SKM-1 treated with dmso at 0.1 percent for 144 hours (cell line): ENCODE data around the gene IL23R.
"Not testable (repeated sequence)": the region's sequence is repeated elsewhere in the genome, so short reads cannot be mapped to it uniquely, and the experiment has no call there.

Source experiments
- DNase-seq: peaks from one replicate; lab custom pipeline; 2025; ENCODE audit not compliant: unreplicated experiment; lab: John Stamatoyannopoulos, UW

The IL23R gene

DNA sequence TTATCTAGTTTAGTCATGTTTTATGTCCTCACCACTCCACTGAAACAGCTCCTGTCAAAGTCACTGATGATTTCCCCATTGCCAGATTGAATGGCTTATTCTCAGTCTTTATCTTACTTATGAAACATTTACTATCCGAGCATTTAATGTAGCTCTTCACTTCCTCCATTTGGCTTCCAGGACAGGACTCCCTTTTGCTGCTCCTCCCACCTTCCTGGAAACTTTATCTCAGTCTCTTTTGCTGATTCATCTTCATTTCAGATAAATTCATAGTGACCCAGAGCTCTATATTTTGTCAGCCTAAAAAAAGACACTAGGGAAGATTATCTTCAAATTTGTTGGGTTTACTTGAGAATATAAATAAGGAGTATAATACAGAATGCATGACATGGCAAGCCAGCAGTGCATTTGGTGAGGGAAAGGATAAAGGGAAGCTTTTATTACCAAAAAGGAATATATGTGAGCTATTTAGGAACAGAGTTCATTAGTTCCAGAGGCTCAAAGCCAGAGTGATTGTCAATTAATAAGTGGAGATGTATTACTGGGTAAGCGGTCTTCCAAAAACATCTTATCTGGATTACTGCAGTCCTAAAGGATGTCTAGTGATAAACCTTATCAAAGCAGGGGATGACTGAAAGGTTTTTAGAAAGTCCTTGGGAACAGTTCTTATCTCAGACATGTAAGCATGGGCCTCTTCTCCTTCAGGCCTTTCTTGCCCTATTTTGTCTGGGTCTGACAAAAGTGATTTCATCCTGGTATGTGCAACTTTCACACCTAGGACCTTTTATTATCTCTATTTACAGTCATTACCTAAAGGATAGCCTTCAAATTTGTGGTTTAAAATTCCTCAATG is 25.6 kb downstream of the IL23R start:
- no peak for DNase-seq

DNA sequence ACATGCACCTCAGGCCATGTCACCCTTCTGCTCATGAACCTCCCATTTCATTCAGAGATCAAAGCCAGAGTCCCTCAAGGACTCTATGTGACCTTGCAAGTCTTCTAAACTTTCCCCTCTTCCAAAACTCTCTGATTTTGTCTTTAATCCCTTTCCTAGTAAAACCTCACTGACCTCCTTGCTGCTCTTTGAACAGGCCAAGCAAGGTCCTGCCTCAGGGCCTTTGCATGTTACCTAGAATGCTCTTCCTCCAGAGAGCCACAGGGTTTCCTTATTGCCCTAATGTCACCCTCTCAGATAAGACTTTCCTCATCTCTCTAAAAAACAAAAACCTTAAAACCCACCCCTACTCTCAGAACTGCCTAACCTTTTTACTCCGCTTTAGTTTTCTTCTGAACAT is 26.6 kb downstream of the IL23R start:
- DNase-seq: no peak

DNA sequence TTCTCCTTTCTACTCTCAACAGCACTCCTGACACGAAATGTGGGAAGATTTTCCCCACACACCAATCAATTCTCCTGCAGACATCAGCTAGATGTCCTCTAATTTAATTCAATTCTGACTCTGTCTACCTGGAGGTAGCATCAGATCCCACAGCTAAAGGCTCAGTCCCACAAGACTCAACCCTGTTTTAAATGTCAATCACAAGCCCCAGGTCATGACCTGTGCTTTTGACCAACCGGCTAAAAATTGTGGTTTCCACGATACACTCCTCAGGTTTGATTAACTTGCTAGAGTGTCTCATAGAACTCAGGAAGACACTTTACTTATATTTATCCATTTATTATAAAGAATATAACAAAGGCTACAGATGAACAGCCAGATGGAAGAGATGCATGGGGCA is 27.4 kb downstream of the IL23R start:
- no peak for DNase-seq

DNA sequence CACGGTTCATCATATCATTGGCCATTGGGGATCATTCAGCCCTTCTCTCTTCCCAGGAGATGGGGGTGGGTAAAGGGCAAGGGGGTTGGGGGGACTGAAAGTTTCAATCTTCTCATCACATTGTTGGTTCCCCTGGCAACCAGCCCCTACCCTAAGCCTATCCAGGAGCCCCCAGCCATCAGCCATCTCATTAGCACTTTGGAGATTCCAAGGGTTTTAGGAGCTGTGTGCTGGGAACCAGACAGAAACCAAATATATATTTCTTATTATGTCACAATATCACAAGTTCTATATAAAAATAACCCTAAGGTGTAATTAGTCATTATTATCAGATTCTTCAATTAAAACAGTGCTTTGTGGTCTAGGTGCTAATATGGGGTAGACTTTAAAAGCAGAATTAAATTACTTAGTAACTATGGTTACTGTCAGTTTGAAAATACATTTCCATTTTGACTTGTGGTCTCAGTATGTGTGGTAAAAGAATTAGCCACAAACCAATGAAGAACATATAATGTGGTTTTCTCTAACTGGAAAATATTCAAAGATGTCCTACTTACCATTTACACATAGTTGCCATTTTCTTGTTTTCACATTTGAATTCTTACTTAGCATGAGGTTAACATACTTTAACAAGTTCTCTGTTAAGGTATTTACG is 28.1 kb downstream of the IL23R start:
- no peak for DNase-seq

DNA sequence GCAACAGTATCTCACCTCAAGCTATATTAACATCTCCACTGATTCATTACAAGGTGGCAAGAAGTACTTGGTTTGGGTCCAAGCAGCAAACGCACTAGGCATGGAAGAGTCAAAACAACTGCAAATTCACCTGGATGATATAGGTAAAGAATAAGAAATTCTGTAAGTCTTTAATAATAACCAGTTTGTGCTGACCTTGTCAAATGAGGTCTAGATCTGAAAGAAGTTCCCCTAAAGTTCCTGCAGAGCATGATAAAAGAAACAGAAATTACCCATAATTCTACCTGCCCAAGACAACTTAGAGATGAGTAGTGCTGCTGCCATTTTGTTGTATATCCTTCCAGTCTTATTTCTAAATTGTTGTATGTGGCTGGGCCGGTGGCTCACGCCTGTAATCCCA is 34.5 kb downstream of the IL23R start:
- DNase-seq: no peak

- no peak for DNase-seq
Measured at GRCh38 chr1:67201891-67202290, 35.6 kb downstream of the IL23R start.

- DNase-seq: no peak
Measured at GRCh38 chr1:67204298-67204980, 38.2 kb downstream of the IL23R start.

DNA sequence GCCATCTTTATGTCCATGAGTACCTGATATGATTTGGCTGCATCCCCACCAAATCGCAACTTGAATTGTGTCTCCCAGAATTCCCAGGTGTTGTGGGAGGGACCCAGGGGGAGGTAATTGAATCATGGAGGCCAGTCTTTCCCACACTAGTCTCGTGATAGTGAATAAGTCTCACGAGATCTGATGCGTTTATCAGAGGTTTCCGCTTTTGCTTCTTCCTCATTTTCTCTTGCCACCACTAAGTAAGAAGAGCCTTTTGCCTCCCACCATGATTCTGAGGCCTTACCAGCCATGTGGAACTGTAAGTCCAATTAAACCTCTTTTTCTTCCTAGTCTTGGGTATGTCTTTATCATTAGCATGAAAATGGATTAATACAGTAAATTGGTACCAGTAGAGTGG is 41.1 kb downstream of the IL23R start:
- not testable (repeated sequence) for DNase-seq

GRCh38 chr1:67208217-67208616 is 42.0 kb downstream of the IL23R start:
- no peak for DNase-seq

DNA sequence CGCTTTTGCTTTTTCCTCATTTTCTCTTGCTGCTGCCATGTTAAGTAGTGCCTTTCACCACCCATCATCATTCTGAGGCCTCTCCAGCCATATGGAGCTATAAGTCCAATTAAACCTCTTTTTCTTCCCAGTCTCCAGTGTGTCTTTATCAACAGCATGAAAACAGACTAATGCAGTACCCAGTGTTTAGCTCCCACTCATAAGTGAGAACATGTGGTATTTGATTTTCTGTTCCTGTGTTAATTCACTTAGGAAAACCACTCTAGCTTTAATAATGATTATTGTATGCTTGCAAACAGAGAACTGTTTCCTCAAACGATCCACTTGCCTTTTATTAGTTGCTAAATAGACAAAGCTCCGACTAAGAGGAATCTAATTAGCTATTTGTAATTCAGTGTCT is 43.3 kb downstream of the IL23R start:
- no peak for DNase-seq

GRCh38 chr1:67211589-67212563 is 45.6 kb downstream of the IL23R start:
- DNase-seq: peak; percentile 21

DNA sequence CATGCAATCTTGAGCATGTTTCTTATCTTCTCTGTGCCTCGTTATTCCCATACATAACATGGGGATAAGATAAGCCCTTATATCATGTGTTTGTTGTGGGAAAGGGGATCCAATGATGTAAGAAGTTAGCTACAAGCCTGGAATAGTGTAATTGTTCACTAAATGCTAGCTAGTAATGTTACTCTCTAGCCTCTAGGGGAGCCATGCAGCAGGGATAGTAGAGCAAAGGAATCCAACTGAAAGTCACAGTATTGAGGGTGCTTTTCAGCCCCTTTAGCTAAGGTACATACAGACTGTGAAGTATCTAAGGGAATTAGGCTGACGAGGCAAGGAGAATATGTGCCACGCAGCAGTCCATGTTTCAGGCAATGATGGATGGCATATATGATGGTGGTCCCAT is 46.9 kb downstream of the IL23R start:
- DNase-seq: peak; percentile 19

- no peak for DNase-seq
Measured at GRCh38 chr1:67213948-67214347, 47.7 kb downstream of the IL23R start.

- DNase-seq: peak; percentile 11
Measured at GRCh38 chr1:67214420-67215174, 48.3 kb downstream of the IL23R start.

DNA sequence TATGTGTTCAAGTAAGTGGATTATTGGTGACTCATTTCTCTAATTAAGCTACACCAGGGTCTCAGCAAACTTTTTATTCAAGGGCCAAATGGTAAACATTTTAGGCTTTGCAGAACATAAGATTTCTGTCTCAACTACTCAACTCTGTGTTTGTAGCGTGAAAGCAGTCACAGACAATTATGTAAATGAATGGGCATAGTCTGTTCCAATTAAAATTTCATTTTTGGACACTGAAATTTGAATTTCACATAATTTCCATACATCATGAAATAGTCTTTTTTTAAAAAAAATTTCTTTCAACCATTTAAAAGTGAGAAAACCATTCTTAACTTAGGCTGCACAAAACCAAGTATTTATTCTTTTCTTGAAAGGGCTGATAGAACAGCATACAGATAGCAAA is 50.1 kb downstream of the IL23R start:
- no peak for DNase-seq

DNA sequence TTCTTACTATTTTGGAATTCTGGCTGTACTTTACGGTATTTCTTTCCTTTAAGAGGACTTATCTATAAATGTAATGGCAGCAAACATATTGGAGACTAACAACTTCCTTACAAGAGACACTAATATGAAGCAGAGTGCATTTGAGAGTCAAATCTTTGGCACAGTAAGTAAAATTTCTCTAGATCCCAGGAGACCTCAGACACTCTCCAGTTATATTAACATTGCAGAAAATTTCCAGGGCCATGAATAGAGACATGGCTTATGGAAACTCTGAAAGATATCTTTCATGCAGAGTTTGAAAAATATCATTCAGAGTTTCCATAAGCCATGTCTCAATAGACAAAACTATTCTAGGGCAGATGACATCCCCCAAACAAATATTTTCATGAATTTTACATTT is 51.2 kb downstream of the IL23R start:
- no peak for DNase-seq

DNA sequence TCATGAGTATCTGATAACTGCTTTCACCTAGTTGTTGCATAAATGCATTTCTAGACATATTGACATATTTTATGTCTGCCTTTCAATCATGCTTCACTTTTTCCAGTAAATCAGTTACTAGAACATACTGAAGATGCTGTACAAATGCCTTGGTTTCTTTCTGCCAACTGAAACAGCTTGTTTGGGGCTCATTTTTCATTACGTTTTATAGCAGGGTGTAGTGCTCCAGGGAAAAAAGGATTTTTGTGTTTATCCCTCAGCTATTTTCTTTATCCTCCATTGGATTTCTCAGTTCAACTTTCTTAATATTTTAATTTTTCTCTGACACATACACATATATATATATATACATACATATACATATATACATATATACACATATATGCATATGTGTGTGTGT is 51.7 kb downstream of the IL23R start:
- no peak for DNase-seq

DNA sequence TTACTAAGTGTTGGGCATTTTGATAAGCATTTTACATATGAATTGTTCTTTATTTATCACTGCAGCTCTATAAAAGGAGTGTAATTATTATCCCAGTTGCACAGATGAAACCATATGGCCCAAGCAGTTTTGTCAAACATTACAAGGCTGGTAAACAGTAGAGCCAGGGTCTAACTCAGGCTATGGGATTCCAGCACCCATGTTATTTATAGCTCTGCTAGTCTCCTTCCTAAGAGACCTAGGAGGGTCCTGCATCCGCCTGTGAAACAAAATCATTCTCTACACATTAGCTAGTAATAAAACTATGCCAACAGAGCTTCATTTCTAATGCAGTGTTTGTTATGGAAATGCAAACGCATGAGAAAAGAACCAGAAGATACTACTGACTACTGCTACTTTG is 58.6 kb downstream of the IL23R start:
- no peak for DNase-seq

GRCh38 chr1:67226688-67227087 is 60.4 kb downstream of the IL23R start:
- no peak for DNase-seq

GRCh38 chr1:67227196-67227595 is 60.9 kb downstream of the IL23R start:
- DNase-seq: no peak
